Neutrophil (primary cell): ENCODE data around the gene CYTL1.

ENCODE experiments used
- H3K27ac ChIP-seq: fragments of 200-600 bp; sonication (generic); 2 replicates; pipeline ENCODE4 v1.5.1; 2016; ENCODE audit warnings: mild to moderate bottlenecking, moderate library complexity
- H3K27me3 ChIP-seq: fragments of 200-600 bp; sonication (generic); 2 replicates; pipeline ENCODE4 v1.6.0; 2016; ENCODE audit warnings: mild to moderate bottlenecking
- H3K36me3 ChIP-seq: fragments of 200-600 bp; sonication (generic); 2 replicates; pipeline ENCODE4 v1.5.1; 2017
- H3K4me1 ChIP-seq, 2 experiments: fragments of 200-600 bp in 1 of 2; sonication (generic) in 1 of 2; 1 replicate in 1 of 2; 2 replicates in 1 of 2; pipeline versions ENCODE4 v1.5.1 to v1.6.1; 2013 to 2016; ENCODE audit warnings: low read depth in 1 of 2, low read length in 1 of 2, mild to moderate bottlenecking in 1 of 2, moderate library complexity in 1 of 2; ENCODE audit not compliant: control insufficient read depth in 1 of 2, insufficient read depth in 1 of 2
- H3K4me3 ChIP-seq, 2 experiments: fragments of 200-600 bp in 1 of 2; sonication (generic) in 1 of 2; 1 replicate in 1 of 2; 2 replicates in 1 of 2; pipeline ENCODE4 v1.5.1; 2013 to 2016; ENCODE audit warnings: low read depth in 1 of 2, low read length in 1 of 2, mild to moderate bottlenecking in 1 of 2, moderate library complexity in 1 of 2
- H3K9me3 ChIP-seq: fragments of 200-600 bp; sonication (generic); 2 replicates; pipeline ENCODE4 v1.5.1; 2016
- CTCF ChIP-seq: fragments of 200-600 bp; sonication (generic); IDR thresholded peaks from 2 replicates; pipeline ENCODE4 v1.5.1; 2016; ENCODE audit warnings: antibody characterized with exemption

Gene CYTL1

GRCh38 chr4:4985844-4986243, 33.4 kb downstream of the CYTL1 start:
- Histone ChIP-seq H3K36me3 (no peaks in the 10 kb centered on the region), H3K27me3 (no peaks in the 10 kb centered on the region), H3K4me3 (no peak overlapping the region), H3K27ac (no peak overlapping the region), H3K4me1 (peaks cover 3 to 7% of the 10 kb centered on the region in 2 experiments), H3K9me3 (no peaks in the 10 kb centered on the region)
- no peak for TF ChIP-seq CTCF

GRCh38 chr4:4985036-4985435, 34.2 kb downstream of the CYTL1 start:
- no peak for TF ChIP-seq CTCF
- Histone ChIP-seq H3K27me3 (no peaks in the 10 kb centered on the region), H3K9me3 (no peaks in the 10 kb centered on the region)

GRCh38 chr4:4984186-4984585, 35.1 kb downstream of the CYTL1 start:
- H3K27ac ChIP-seq = no peak overlapping the region
- peaks cover 3 to 7% of the 10 kb centered on the region in 2 experiments for H3K4me1 ChIP-seq
- no peaks in the 10 kb centered on the region for H3K36me3 ChIP-seq
- H3K27me3 ChIP-seq = no peaks in the 10 kb centered on the region
- no peaks in the 10 kb centered on the region for H3K9me3 ChIP-seq
- no peak for TF ChIP-seq CTCF
- no peak overlapping the region for H3K4me3 ChIP-seq

More at GRCh38 chr4:4985036-4985435, 34.2 kb downstream of the CYTL1 start:
- Histone ChIP-seq H3K36me3 (no peaks in the 10 kb centered on the region), H3K4me1 (peaks cover 3 to 7% of the 10 kb centered on the region in 2 experiments), H3K4me3 (no peak overlapping the region), H3K27ac (no peak overlapping the region)

- Histone ChIP-seq H3K27ac (no peak overlapping the region), H3K4me3 (no peak overlapping the region), H3K4me1 (peaks cover 3 to 7% of the 10 kb centered on the region in 2 experiments), H3K9me3 (no peaks in the 10 kb centered on the region), H3K36me3 (no peaks in the 10 kb centered on the region), H3K27me3 (no peaks in the 10 kb centered on the region)
- no peak for TF ChIP-seq CTCF
These were observed 37.4 kb downstream of the CYTL1 start for GRCh38 chr4:4981827-4982226.

GRCh38 chr4:4981427-4981826, 37.8 kb downstream of the CYTL1 start:
- no peak overlapping the region for H3K27ac ChIP-seq
- H3K4me3 ChIP-seq = no peak overlapping the region
- peaks cover 3 to 7% of the 10 kb centered on the region in 2 experiments for H3K4me1 ChIP-seq
- no peaks in the 10 kb centered on the region for H3K36me3 ChIP-seq
- no peak for TF ChIP-seq CTCF
- no peaks in the 10 kb centered on the region for H3K27me3 ChIP-seq
- no peaks in the 10 kb centered on the region for H3K9me3 ChIP-seq
